ENCODE results near the gene HSPA12B.

The HSPA12B gene

DNA sequence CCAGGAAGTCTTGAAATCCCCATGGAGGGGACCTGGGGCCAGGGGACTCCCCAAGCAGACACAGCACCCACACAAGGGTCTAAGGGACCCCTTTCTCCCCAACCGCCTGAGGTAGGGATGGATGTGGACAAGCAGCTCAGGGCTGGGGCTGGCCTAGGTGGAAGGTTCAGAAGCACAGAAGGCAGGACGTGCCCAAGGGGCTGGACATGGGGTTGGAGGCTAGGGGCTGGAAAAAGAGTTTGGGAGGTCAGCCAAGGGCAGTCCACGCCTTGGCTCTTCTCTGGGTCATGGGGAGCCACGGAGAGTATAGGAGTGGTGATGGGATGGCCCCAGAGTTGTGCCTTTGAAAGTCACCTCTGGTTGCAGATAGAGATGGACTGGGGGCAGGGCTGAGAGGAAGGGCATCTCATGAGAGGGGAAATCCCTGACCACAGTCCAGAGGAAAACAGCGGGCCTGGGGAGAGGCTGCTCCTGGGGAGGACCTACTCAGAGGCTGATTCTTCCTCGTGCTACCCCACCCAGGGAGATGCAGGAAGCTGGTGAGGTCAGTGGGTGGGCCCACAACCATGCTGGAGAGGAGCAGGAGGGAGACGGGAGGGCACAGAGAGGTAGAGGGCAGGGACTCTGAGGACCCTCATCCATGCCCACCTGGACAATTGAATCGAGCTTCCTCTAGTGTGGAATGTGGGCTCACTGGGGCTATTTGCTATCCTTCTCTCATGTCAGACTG, 2.5 kb upstream of the HSPA12B start:
- DNase-seq (ENCODE audit: low spot score) = no peak

DNA sequence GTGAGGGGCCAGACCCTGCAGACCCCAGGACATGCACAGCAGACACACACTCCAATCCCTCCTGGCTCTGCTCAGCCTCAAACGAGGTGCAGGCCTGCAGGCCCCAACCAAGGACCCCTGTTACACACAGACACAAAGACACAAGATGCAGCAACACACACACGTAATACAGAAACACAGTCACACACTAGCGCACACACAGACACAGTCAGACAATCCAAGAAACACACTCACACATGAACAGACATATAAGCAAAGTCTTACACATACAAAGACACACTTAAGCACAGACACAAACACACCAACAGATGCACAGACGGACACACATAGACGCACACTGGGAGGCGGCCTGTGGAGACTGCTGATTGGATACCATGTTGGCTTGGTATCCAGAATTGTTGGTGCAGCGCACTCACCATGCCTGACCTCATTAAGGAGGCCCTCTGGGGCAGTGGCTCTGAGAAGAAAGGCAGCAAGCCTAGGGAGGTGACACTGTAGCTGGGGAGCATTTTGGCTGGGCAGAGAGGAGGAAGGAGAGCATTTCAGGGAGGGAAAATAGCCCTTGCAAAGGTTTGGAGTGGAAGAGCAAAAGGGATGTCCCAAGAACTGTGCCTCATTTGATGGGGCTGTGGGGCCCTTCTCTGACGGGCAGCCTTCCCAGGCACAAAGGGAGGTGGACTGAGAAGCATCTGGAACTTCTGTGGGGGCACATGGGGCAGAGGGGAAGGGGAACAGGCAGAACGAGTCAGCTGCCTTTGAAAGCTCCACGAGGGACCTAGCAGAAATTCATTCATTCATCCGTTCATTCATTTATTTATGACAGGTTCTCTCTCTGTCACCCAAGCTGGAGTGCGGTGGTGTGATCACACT, 1.4 kb upstream of the HSPA12B start:
- DNase-seq (ENCODE audit: low spot score) = no peak

DNA sequence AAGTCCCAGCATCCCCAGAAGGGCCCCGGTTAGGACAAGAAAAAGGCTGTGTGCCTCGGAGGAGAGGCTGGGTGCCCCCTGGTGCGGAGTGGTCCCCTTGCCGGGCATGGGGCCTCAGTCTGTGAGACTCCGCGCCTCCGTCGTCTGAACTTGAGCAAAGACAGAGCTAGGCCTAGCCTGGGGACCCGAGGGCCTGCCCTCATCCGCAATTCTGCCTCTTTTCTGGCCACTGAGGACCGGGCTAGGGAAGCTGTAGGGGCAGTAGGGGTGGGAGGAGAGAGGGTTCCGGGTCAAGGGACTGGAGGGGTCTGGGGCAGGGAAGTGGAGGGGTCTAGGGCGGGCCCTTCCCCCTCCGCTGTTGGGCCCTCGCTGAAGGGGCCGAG, 550 bp upstream of the HSPA12B start:
- DNase-seq (ENCODE audit: low spot score) = no peak

DNA sequence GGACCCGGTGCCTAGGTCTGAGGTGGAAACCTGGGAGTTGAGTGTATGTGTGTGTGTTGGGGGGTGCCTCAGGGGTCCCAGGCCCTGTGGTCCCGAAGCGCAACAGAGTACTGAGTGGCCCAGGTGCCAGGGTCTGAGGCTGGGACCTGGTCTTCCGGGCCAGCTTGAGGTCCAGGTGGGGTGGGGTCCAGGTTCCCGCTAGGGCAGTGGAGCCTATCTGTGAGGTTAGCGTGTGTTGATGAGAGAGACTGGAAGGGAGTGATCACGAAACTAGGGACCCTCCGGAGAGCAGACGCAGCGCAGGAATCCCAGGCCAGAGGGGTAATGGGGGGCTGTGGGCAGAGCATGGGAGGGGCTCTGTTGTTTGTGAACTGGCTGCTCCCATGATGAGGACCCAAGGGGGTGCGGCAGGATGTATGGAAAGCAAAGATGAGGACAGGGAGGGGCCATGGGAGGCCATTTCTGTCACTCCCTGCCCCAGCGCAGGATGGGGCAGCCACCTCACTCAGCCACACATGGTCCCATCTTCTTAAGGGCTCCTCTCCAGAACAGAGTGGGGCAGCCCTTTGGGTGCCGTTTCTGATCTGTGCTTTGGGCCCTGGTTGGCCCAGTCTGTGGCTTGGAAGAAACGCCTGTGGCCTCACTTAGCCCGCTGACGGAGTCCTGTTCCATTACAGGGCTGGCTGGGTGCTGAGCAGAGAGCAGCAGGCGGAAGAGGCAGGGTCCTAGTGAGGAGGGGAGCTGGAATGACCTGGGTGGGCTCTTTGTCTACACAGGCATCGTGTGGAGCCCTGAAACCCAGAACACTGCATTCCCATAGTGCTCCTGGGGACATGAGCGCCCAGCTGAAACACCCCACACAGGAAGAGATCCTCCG, 872 bp downstream of the HSPA12B start:
- no peak for DNase-seq (ENCODE audit: low spot score)

DNA sequence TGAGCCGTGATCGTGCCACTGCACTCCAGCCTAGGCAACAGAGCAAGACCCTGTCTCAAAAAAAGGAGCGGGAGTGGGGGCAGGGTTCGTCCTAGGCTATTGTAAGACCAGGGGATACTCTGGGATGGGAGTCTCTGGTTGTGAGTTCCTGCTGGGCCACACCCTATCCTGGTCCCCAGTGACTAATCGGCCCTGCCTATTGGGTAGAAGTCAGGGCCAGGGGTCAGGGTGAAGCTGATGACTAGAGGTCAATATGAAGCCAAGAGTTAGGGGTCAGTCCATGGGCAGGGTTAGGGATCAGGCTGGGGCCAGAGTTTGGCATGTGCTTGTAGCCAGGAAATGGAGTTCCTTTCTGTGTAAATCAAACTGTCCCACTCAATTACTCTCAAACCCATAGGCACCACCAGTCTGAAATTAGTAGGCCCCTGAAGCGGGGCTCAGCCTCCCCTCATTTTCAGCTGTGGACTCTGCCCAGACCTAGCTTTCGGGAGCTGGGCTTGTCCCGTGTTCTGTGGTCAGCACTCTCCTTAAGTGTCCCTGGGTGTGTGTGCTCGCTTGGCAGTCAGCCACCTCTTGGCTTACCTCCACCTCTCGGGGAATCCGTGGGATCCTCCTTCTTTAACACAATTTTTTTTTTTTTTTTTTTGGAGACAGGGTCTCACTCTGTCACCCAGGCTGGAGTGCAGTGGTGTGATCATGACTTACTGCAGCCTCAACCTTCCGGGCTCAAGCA, 1.8 kb downstream of the HSPA12B start:
- no peak for DNase-seq (ENCODE audit: low spot score)

DNA sequence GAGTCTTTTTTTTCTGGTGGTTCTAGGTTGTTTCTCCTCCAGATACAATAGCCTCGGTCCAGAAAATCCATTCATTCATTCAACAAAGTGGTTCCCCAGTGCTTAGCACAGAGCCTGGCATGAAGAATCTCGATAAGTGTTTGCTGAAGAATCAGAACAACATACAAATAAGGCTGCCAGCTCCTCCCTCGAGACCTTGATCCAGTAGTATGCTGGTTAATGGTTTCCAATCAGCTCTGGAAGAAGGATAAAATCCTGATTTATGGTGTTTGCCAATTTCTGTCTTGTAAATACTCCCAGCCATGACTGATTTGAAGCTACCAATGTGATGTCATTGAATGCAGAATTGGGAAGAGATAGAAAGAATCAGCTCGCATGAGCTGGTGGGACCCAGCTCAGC, 3.3 kb downstream of the HSPA12B start:
- no peak for DNase-seq (ENCODE audit: low spot score)

DNA sequence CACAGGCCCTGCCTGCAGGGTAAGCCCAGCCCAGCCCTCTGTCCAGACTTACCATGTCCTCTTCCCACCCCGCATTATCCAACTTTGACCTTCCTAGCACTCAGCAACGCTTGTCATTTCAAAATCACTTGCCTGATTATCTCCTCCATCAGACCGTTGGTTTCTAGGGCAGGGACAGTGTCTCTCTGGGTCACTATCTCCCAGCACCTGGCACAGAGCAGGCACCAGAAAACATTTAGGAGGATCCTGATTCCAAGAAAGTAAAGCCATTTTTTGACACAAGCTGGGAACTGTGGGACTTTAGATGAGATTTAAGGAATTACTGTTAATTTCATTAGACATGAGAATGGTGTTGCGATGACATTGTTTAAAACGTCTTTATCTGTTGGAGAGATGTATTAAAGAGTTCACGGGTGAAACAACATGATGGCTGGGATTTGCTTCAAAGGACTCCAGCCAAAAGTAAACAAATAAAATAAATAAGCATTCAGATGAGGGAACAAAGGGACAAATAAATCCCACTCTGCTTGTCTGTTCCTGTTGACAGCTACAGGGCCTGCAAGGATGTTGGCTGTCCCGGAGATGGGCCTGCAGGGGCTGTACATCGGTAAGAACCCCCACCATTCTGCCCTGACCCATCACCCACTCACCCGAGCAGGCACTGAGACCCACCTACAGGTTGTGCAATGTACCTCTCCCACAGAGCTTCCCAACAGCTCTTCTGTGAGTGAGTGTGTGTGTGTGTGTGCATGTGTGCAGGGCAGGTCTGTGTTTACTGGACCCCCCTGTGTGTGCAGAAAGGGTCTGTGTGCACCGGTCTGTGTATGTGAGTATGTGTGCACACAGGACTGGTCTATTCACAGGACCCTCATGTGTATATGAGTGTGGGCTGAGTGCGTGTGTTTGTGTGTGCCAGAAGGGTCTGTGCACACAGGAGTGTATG, 5.9 kb downstream of the HSPA12B start:
- no peak for DNase-seq (ENCODE audit: low spot score)

DNA sequence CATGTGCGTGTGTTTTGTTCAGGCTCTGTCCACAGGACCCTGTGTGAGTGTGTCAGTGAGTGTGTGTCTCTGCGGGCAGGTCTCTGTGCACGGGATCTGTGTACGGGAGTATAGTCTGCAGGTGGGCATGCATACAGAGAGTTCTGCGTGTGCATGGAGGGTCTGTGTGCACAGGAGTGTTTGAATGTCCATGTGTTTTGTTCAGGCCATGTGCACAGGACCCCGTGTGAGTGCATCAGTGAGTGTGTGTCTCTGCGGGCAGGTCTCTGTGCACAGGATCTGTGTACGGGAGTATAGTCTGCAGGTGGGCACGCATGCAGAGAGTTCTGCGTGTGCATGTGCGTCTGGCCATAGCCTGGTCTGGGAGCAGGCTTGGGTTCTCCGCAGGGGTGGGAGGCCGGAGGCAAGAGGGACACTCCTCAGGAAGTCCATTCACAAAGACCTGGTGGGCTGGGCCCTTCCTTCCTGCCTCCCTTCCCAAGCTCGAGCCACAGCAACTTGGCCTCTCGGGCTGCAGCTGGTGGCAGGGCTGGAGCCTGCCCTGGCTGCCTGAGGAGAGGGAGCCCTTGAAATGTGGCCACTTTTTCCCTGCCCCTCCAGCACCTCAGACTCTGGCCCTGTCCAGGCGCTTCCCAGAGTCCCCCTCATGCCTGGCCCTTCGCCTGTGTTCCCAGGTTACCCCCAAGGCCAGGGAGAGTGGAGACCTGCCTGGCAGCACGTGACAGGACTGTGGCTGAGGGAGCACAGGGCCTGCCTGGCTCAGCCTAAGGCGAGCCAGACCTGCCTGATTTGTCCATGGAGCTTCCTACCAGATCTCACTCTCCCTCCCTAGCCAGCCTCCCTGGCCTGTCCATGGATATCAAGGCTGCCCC, 6.8 kb downstream of the HSPA12B start:
- no peak for DNase-seq (ENCODE audit: low spot score)

DNA sequence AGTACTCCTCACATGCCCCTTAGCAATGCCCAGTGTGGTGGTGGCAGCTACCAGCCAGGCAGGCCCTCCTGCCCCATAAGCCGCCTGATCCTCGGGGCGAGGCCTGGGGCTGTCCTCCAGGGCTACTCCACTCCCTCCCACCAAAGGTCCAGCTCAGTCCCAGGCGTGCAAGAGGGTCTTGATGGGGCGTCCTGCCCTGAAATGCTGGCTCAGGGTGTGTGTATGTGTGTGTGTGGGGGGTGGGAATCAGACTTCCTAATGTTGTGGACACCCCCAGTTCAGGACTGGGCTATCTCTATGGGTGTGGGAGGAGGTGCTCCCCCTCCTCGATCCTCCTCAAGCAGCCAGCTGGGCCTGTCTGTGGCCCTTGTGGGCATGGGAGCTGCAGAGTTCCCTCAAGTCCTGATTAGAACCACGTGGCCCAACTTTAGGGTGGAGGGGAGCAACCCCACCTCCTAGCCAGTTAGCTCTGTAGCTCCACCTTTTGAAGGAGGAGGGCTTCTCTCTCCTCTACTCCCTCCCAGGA, 7.5 kb downstream of the HSPA12B start:
- DNase-seq (ENCODE audit: low spot score) = no peak

DNA sequence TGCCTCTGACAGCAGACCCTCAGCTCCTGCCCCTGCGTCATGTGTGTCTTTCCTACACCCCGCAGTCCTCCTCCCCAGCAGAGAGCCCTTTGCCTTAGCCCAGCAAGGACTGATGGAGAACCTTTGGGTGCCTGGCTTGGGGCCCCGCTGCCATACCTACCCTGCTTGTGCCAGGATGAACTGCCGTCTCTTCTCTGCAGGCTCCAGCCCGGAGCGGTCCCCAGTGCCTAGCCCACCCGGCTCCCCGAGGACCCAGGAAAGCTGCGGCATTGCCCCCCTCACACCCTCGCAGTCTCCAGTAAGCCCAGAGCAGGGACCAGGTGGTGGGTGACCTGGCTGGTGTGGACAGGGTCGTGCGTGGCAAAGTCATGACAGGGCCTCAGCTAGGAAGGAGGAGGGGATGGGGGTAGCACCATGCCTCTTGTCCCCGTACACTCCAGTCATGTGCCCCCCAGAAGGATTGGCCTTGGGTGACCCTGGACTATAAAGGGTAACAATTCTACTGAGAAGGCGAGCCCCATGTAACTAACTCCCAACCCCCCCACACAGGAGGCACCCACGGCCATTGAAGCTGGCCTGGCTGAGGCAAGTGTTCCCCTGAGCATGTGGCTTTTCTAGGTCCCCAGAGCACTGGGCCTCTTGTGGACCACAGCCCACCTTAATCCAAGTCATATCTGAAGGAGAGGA, 8.3 kb downstream of the HSPA12B start:
- DNase-seq (ENCODE audit: low spot score) = no peak

DNA sequence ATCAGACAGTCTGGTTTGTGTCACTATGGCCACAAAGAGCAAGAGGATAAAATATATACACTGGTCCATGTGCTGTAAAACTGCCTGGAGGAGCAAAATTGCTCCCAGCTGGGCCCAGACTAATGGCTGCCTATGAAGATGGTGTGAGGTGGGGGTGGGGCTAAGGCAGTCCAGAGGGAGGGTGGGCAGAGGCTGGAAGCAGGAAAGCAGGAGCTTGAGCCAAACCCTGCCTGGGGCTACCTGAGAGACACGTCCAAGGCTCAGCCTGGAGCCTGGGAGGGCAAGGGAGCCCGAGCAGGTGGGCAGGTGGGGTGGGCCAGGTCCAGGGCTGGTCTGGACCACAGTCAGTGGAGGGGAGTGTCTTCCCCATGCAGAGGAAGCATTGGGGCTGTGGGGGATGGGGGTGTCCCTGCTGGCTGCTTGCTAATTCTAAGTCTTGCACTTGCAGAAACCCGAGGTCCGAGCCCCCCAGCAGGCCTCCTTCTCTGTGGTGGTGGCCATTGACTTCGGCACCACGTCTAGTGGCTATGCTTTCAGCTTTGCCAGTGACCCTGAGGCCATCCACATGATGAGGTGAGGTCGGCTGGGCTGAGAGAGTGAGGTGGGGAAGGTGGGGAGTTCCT, 9.5 kb downstream of the HSPA12B start:
- no peak for DNase-seq (ENCODE audit: low spot score)

DNA sequence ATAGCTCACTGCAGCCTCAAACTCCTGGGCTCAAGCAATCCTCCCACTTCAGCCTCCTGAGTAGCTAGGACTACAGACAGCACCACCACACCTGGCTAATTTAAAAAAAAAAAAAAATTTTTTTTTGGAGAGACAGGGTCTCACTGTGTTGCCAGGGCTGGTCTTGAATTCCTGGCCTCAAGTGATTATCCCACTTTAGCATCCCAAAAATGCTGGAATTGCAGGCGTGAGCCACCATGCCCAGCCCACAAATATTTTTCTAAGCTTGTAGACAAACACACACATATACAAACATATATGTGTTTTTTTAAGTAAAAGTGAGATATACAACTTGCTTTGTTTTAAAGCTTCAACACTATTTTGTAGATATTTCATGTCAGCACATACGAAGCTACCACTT, 10.8 kb downstream of the HSPA12B start:
- DNase-seq (ENCODE audit: low spot score) = no peak

DNA sequence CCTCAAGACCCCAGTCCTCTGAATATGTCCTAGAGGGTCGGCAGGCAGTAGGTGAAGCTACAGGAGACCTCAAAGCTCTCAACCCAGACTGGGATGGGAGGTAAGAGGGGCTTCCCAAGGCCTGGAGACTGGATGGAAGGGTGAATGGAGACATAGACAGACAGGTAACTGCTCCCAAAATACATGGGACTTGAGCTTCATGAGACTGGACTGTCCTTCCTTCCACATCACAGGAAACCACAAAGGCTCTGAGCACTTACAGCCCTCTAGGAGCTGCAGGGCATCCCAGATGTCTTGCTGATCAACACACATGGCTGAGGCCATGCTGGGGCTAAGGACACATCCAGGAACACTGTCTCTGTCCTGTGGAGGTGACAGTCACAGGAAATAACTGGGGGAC, 11.6 kb downstream of the HSPA12B start:
- no peak for DNase-seq (ENCODE audit: low spot score)

DNA sequence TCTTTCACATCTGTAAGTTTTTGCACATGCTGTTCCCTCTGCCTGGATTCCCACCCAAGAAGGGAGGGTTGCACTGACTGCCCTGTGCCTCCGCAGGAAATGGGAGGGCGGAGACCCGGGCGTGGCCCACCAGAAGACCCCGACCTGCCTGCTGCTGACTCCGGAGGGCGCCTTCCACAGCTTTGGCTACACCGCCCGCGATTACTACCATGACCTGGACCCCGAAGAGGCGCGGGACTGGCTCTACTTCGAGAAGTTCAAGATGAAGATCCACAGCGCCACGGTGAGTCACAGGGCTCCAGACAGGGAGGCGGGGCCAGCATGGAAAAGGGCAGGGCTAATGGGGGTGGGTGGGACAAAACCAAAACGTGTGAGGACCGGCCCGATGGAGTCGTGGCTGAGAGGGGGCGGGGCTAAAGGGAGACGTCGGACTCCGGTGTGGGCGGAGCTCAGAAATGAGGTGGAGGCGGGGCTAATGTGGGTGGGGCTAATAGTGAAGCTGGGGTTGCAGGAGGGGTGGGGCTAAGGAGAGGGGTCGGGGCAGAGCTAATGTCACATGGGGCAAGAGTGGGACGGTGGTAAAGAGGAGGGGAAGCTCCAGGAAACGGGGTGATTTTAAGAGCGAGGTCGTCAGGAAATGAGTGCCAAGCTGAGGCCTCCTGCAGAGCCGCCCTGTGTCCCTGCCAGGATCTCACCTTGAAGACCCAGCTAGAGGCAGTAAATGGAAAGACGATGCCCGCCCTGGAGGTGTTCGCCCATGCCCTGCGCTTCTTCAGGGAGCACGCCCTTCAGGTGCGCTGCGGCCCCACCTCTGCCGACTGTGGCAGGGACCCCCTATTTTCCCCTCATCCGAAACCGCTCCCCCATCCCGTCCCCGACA, 12.6 kb downstream of the HSPA12B start:
- DNase-seq (ENCODE audit: low spot score) = peak; percentile 12

DNA sequence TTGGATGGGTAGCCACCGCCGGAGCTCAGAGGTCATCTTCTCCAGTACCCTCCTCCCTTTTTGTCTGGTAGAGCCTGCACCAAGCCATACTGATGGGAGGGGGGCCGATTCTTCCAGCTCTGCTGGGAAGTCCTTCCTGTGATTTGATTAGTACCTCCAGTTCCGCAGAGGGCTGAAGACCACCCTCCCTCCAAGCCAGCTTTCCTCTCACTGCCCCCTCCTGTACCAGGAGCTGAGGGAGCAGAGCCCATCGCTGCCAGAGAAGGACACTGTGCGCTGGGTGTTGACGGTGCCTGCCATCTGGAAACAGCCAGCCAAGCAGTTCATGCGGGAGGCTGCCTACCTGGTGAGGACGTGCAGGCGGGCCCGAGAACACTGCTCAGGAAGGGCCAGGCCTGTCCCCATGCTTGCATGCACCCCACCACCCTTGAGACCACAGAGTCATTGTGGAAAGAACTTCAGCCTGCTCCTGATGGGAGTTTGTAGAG, 13.2 kb downstream of the HSPA12B start:
- no peak for DNase-seq (ENCODE audit: low spot score)

DNA sequence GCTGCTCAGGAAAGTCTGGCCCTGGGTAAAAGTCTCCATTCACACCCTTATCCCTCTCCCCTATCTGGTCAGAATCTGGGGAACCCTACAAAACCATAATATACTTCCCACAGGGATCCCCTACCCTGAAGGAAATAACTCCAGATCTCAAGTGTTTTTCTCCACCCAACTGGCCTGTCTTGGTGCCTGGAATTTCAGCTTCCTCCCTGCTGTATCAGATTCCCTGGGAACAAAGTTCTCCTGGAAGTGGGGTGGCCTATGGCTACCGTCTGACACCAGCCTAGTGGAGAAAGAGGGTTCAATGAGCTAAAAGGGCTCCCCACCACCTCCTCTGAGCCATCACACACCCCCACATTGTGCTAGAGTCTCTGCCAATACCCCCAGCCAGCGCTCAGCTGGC, 15.0 kb downstream of the HSPA12B start:
- DNase-seq (ENCODE audit: low spot score) = no peak

DNA sequence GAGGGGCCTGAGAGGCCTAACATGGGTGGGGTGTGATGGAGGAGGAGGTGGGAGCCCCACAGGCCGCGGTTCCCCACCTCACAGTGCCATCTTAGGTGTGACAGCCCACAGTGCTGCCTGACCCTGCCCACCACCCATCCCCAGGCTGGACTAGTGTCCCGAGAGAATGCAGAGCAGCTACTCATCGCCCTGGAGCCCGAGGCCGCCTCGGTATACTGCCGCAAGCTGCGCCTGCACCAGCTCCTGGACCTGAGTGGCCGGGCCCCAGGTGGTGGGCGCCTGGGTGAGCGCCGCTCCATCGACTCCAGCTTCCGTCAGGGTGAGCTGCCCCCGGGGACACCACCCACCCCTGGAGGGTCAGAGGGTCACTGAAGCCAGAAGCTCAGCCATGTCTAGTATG, 15.6 kb downstream of the HSPA12B start:
- DNase-seq (ENCODE audit: low spot score) = no peak

Data from kidney tubule cell (primary cell).